Nucleus accumbens (tissue), 56 donors: ENCODE results near the gene TMEM247.
A peak's percentile ranks its signal among the peaks of the same experiment; 100 is the strongest.

Experiments
- DNase-seq, 56 donors: peaks; one replicate each; lab custom pipeline; 2025; lab: John Stamatoyannopoulos, UW

Gene TMEM247

GRCh38 chr2:46487667-46488335, 8.4 kb downstream of the TMEM247 start:
- no peak for DNase-seq

GRCh38 chr2:46488389-46488788, 9.0 kb downstream of the TMEM247 start:
- no peak for DNase-seq

- peak in 15 of 56 donors; percentile 6 to 49 (median 17) for DNase-seq
These were observed 10.2 kb downstream of the TMEM247 start for GRCh38 chr2:46489423-46490174.

- peak in 53 of 56 donors; percentile 7 to 92 (median 68) for DNase-seq
These were observed 11.3 kb downstream of the TMEM247 start for GRCh38 chr2:46490521-46491141.

- no peak for DNase-seq
These were observed 12.9 kb downstream of the TMEM247 start for GRCh38 chr2:46492301-46492700.

GRCh38 chr2:46493241-46493970, 14.0 kb downstream of the TMEM247 start:
- peak in 2 of 56 donors; percentile 10 to 20 for DNase-seq

GRCh38 chr2:46493971-46494250, 14.5 kb downstream of the TMEM247 start:
- peak in 18 of 56 donors; percentile 9 to 56 (median 30) for DNase-seq

GRCh38 chr2:46494596-46494995, 15.2 kb downstream of the TMEM247 start:
- no peak for DNase-seq

- no peak for DNase-seq
These were observed 16.1 kb downstream of the TMEM247 start for GRCh38 chr2:46495231-46496030.

- DNase-seq: peak in 1 of 56 donors; percentile 34
These were observed 18.4 kb downstream of the TMEM247 start for GRCh38 chr2:46497766-46498165.

GRCh38 chr2:46498681-46499080, 19.3 kb downstream of the TMEM247 start:
- DNase-seq: no peak

GRCh38 chr2:46499392-46499785, 20.0 kb downstream of the TMEM247 start:
- peak in 1 of 56 donors; percentile 44 for DNase-seq

- no peak for DNase-seq
These were observed 21.4 kb downstream of the TMEM247 start for GRCh38 chr2:46500801-46501200.

- DNase-seq: no peak
These were observed 23.0 kb downstream of the TMEM247 start for GRCh38 chr2:46502291-46502885.

GRCh38 chr2:46503686-46504085, 24.3 kb downstream of the TMEM247 start:
- no peak for DNase-seq

- DNase-seq: no peak
These were observed 24.9 kb downstream of the TMEM247 start for GRCh38 chr2:46504221-46504620.

- DNase-seq: no peak
These were observed 25.5 kb downstream of the TMEM247 start for GRCh38 chr2:46504685-46505471.

GRCh38 chr2:46505472-46505783, 26.1 kb downstream of the TMEM247 start:
- DNase-seq: no peak

GRCh38 chr2:46506131-46506706, 26.9 kb downstream of the TMEM247 start:
- DNase-seq: no peak
